Measurements from ENCODE around the gene HNRNPDL. TPM values are rescaled to one million over a fixed set of nuclear protein-coding genes. Genes with fewer than 3 reads are reported as not detected.
A peak's percentile ranks its signal among the peaks of the same experiment; 100 is the strongest.
"Not testable (repeated sequence)": the region's sequence is repeated elsewhere in the genome, so short reads cannot be mapped to it uniquely, and the experiment has no call there.

The HNRNPDL gene
- total and polyA plus RNA-seq, 4 experiments from 2014 or later, result 218 to 344 (median 300) TPM

DNA sequence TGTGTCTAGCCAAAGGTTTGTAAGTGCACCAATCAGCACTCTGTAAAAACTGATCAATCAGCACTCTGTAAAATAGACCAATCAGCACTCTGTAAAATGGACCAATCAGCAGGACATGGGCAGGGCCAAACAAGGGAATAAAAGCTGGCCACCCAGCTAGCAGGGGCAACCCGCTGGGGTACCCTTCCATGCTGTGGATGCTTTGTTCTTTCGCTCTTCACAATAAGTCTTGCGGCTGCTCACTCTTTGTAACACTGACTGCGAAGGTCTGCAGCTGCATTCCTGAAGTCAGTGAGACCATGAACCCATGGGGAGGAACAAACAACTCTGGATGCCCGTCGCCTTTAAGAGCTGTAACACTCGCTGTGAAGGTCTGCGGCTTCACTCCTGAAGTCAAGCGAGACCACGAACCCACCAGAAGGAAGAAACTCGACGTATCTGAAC is 14.3 kb downstream of the HNRNPDL start:
- H3K9me3 Mint-ChIP-seq, result peaks cover 0 to 4% (median 0%) of the 10 kb centered on the region in 8 donors
- POLR2A ChIA-PET (ENCODE audit: partially characterized antibody), result interaction anchor here (1.6 kb wide), 1 partner anchor 13 kb away, joined by 6 read pairs; no protein-coding TSS in a partner anchor
- intact Hi-C loops (cut with micrococcal nuclease), result no loop called here
- Histone ChIP-seq H3K9me3 (ENCODE audit: control insufficient read depth in 1 of 2, low read length in 2 of 2) (no peaks in the 10 kb centered on the region), H3K4me1 (ENCODE audit: insufficient read depth, low read length) (no peaks in the 10 kb centered on the region), H3K27me3 (ENCODE audit: insufficient read depth, low read length) (no peaks in the 10 kb centered on the region), H3K36me3 (ENCODE audit: insufficient read depth, low read length) (no peaks in the 10 kb centered on the region), H3K4me3 (ENCODE audit: low read length in 2 of 2) (no peak overlapping the region), H3K27ac (ENCODE audit: low read depth, low read length) (no peak overlapping the region)
- peaks cover 0 to 3% of the 10 kb centered on the region in 2 donors for H3K36me3 Mint-ChIP-seq
- H3K4me1 Mint-ChIP-seq, result peaks cover 0 to 3% (median 1%) of the 10 kb centered on the region in 4 donors
- no peak overlapping the region for H3K27ac Mint-ChIP-seq
- peak overlapping the region in 2 of 8 donors; percentile 37 to 39 for H3K4me3 Mint-ChIP-seq
- CTCF ChIA-PET (ENCODE audit: partially characterized antibody), result interaction anchor here (1.1 kb wide), 1 partner anchor 13 kb away, joined by 3 read pairs; no protein-coding TSS in a partner anchor
- peaks cover 6 to 10% of the 10 kb centered on the region in 2 donors for H3K27me3 Mint-ChIP-seq
- no peak for DNase-seq

DNA sequence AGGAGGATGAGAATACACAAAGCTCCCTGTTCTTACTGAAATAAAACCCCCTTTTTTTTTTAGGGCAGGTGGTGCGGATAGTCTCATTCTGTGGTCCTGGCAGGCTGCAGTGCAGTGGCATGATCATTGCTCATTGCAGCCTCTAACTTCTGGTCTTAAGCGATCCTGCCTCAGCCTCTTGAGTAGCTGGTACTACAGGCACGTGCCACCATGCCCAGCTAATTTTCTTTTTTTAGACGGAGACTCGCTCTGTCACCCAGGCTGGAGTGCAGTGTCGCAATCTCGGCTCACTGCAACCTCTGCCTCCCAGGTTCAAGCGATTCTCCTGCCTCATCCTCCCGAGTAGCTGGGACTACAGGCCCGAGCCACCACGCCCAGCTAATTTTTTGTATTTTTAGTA is 15.2 kb downstream of the HNRNPDL start:
- intact Hi-C loops (cut with micrococcal nuclease); H3K4me3 Mint-ChIP-seq; H3K36me3 Mint-ChIP-seq; H3K9me3 Mint-ChIP-seq; H3K36me3 ChIP-seq (ENCODE audit: insufficient read depth, low read length); H3K4me3 ChIP-seq (ENCODE audit: low read length in 2 of 2); H3K9me3 ChIP-seq (ENCODE audit: control insufficient read depth in 1 of 2, low read length in 2 of 2); H3K27me3 ChIP-seq (ENCODE audit: insufficient read depth, low read length); H3K27ac ChIP-seq (ENCODE audit: low read depth, low read length); H3K27ac Mint-ChIP-seq; H3K4me1 Mint-ChIP-seq; H3K4me1 ChIP-seq (ENCODE audit: insufficient read depth, low read length); DNase-seq: not testable (repeated sequence)
- H3K27me3 Mint-ChIP-seq, result peaks cover 6 to 10% of the 10 kb centered on the region in 2 donors
- POLR2A ChIA-PET (ENCODE audit: partially characterized antibody), result interaction anchor here (1.6 kb wide), 1 partner anchor 14 kb away, joined by 6 read pairs; no protein-coding TSS in a partner anchor
- CTCF ChIA-PET (ENCODE audit: partially characterized antibody), result interaction anchor here (1.1 to 1.4 kb wide), 2 partner anchors 14 to 15 kb away, joined by 3 to 4 read pairs; no protein-coding TSS in a partner anchor

DNA sequence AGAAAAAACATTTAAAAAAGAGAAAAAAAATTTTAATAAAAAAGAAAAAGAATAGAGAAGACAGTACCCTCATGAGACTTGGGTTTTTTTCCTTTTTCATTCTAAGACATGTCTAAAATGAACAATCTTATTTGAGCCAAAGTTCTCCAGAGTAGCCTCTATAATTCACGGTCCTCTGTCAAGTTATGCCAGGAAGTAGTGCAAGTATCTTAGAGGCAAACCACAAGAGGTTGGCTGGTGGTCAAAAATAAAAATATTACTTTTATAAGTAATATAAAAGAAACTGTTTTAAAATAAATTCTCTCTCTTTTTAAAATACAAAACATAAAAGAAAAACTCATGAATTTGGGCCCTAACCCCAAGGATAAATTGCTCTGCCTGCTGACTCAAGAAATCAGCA is 26.5 kb downstream of the HNRNPDL start:
- no peak for DNase-seq
- H3K36me3 Mint-ChIP-seq, result no peaks in the 10 kb centered on the region
- H3K36me3 ChIP-seq (ENCODE audit: insufficient read depth, low read length), result no peaks in the 10 kb centered on the region
- H3K9me3 Mint-ChIP-seq, result no peaks in the 10 kb centered on the region
- peaks cover 0 to 1% (median 0%) of the 10 kb centered on the region in 4 donors for H3K4me1 Mint-ChIP-seq
- CTCF ChIA-PET (ENCODE audit: partially characterized antibody), result no interaction called here
- POLR2A ChIA-PET (ENCODE audit: partially characterized antibody), result no interaction called here
- peaks cover 0 to 2% of the 10 kb centered on the region in 2 donors for H3K27me3 Mint-ChIP-seq
- H3K9me3 ChIP-seq (ENCODE audit: control insufficient read depth in 1 of 2, low read length in 2 of 2), result no peaks in the 10 kb centered on the region
- no peak overlapping the region for H3K4me3 Mint-ChIP-seq
- H3K27me3 ChIP-seq (ENCODE audit: insufficient read depth, low read length), result no peaks in the 10 kb centered on the region
- intact Hi-C loops (cut with micrococcal nuclease), result no loop called here
- H3K4me3 ChIP-seq (ENCODE audit: low read length in 2 of 2), result no peak overlapping the region
- H3K27ac ChIP-seq (ENCODE audit: low read depth, low read length), result no peak overlapping the region
- no peak overlapping the region for H3K27ac Mint-ChIP-seq
- H3K4me1 ChIP-seq (ENCODE audit: insufficient read depth, low read length), result no peaks in the 10 kb centered on the region

DNA sequence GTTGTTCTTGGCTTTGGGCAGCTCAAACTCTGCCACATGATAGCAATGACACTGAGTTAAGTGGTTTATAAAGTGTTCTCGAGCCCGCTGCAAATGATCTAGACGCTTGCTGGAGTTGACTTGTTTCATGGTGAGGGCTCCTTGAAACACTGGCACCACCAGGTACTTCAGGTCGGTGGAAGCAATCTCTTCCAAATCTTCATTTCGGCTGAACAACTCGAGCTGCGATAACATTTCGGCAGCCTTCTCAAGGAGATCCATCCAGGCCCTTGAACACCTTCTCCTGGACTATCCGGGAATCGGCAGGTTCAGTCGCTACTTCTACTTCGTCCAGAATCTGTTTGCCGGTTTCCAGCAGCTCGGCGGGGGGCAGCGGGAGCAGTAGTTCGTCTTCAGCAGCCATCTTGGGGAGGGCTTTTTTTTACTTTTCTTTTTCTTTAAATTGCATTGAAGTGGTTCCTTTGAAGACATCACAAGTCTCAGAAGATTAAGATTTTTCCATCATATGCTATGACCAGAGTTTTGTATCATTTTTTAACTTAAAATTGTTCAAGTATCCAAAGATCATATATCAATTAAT is 28.0 kb downstream of the HNRNPDL start:
- H3K4me3 Mint-ChIP-seq, result no peak overlapping the region
- peaks cover 0 to 1% (median 0%) of the 10 kb centered on the region in 4 donors for H3K4me1 Mint-ChIP-seq
- POLR2A ChIA-PET (ENCODE audit: partially characterized antibody), result interaction anchor here (1.1 kb wide), 1 partner anchor 27 kb away, joined by 4 read pairs; no protein-coding TSS in a partner anchor
- intact Hi-C loops (cut with micrococcal nuclease), result no loop called here
- peaks cover 0 to 6% of the 10 kb centered on the region in 2 donors for H3K27me3 Mint-ChIP-seq
- Histone ChIP-seq H3K4me1 (ENCODE audit: insufficient read depth, low read length) (no peaks in the 10 kb centered on the region), H3K27ac (ENCODE audit: low read depth, low read length) (no peak overlapping the region), H3K27me3 (ENCODE audit: insufficient read depth, low read length) (no peaks in the 10 kb centered on the region), H3K36me3 (ENCODE audit: insufficient read depth, low read length) (no peaks in the 10 kb centered on the region), H3K4me3 (ENCODE audit: low read length in 2 of 2) (no peak overlapping the region), H3K9me3 (ENCODE audit: control insufficient read depth in 1 of 2, low read length in 2 of 2) (no peaks in the 10 kb centered on the region)
- DNase-seq, result no peak
- H3K9me3 Mint-ChIP-seq, result no peaks in the 10 kb centered on the region
- H3K36me3 Mint-ChIP-seq, result no peaks in the 10 kb centered on the region
- CTCF ChIA-PET (ENCODE audit: partially characterized antibody), result no interaction called here
- no peak overlapping the region for H3K27ac Mint-ChIP-seq

DNA sequence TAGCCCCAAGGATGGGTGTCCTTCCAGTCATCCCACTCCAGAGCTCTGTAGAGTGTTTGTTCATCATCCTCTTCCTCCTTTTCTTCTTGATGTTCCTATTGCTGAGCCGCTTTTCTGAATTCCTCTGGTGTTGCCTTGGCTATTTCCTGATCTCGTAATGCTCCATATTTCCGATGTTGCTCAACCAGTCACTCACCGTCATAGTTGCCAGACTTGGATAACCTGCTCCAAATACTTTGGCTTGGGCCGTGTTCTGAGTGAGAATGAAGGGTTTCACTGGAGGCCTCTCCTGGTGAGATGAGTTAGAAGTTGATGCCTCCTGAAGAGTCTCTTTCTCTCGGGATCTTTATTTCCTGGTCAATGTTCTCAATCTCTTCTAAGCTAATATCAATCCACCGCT is 28.7 kb downstream of the HNRNPDL start:
- no peaks in the 10 kb centered on the region for H3K36me3 Mint-ChIP-seq
- no peak overlapping the region for H3K27ac ChIP-seq (ENCODE audit: low read depth, low read length)
- no peaks in the 10 kb centered on the region for H3K27me3 ChIP-seq (ENCODE audit: insufficient read depth, low read length)
- H3K27ac Mint-ChIP-seq, result no peak overlapping the region
- no peaks in the 10 kb centered on the region for H3K4me1 ChIP-seq (ENCODE audit: insufficient read depth, low read length)
- H3K4me3 Mint-ChIP-seq, result no peak overlapping the region
- POLR2A ChIA-PET (ENCODE audit: partially characterized antibody), result interaction anchor here (1.1 kb wide), 1 partner anchor 28 kb away, joined by 4 read pairs; no protein-coding TSS in a partner anchor
- H3K9me3 ChIP-seq (ENCODE audit: control insufficient read depth in 1 of 2, low read length in 2 of 2), result no peaks in the 10 kb centered on the region
- no peak overlapping the region for H3K4me3 ChIP-seq (ENCODE audit: low read length in 2 of 2)
- CTCF ChIA-PET (ENCODE audit: partially characterized antibody), result no interaction called here
- no peak for DNase-seq
- intact Hi-C loops (cut with micrococcal nuclease), result no loop called here
- no peaks in the 10 kb centered on the region for H3K36me3 ChIP-seq (ENCODE audit: insufficient read depth, low read length)
- peaks cover 0 to 6% of the 10 kb centered on the region in 2 donors for H3K27me3 Mint-ChIP-seq
- H3K9me3 Mint-ChIP-seq, result no peaks in the 10 kb centered on the region
- H3K4me1 Mint-ChIP-seq, result peaks cover 0 to 1% (median 0%) of the 10 kb centered on the region in 4 donors

DNA sequence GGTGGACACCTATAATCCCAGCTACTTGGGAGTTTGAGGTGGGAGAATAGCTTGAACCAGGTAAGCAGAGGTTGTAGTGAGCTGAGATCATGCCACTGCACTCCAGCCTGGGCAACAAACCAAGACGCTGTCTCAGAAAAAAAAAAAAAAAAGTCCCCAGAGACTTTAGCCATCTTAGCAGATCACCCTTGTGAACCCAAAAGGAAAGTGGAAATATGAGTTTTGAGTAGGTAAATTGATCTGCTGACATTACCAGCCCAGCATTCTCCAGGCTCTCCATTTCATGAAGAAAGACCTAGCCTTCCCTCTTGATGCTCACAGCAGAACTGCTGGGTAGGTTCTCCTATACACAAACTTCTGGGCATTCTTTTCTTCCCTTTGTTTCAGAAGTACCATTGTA is 32.0 kb downstream of the HNRNPDL start:
- no peaks in the 10 kb centered on the region for H3K9me3 Mint-ChIP-seq
- POLR2A ChIA-PET (ENCODE audit: partially characterized antibody), result no interaction called here
- H3K27ac Mint-ChIP-seq, result no peak overlapping the region

DNA sequence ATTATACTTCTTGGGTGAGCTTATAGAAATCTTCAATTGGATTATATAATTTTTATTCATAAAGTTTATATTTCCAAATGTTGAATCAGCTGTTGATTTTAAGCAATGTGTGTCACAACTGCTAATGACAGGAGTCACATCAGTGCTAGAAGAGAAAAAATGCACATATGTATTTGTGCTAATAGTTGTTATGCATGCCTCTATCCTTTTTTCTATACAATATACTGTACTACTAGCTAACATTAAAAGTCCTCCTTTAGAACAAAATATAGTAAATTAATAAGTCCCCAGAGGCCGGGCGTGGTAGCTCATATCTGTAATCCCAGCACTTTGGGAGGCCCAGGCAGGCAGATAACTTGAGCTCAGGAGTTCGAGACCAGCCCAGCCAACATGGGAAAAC is 32.7 kb downstream of the HNRNPDL start:
- POLR2A ChIA-PET (ENCODE audit: partially characterized antibody), result interaction anchor here (0.9 kb wide), 1 partner anchor 26 kb away, joined by 5 read pairs; no protein-coding TSS in a partner anchor
- Mint-ChIP-seq H3K4me3 (no peak overlapping the region), H3K27me3 (peaks cover 2 to 10% of the 10 kb centered on the region in 2 donors), H3K36me3 (no peaks in the 10 kb centered on the region), H3K4me1 (no peaks in the 10 kb centered on the region), H3K9me3 (no peaks in the 10 kb centered on the region), H3K27ac (no peak overlapping the region)
- no peaks in the 10 kb centered on the region for H3K4me1 ChIP-seq (ENCODE audit: insufficient read depth, low read length)
- intact Hi-C loops (cut with micrococcal nuclease), result no loop called here
- CTCF ChIA-PET (ENCODE audit: partially characterized antibody), result interaction anchor here (0.6 to 0.9 kb wide), 4 partner anchors 37 to 548 kb away, joined by 3 to 4 read pairs (median 3); no protein-coding TSS in a partner anchor
- H3K36me3 ChIP-seq (ENCODE audit: insufficient read depth, low read length), result no peaks in the 10 kb centered on the region
- H3K27ac ChIP-seq (ENCODE audit: low read depth, low read length), result no peak overlapping the region
- H3K27me3 ChIP-seq (ENCODE audit: insufficient read depth, low read length), result no peaks in the 10 kb centered on the region
- DNase-seq, result no peak
- no peak overlapping the region for H3K4me3 ChIP-seq (ENCODE audit: low read length in 2 of 2)
- H3K9me3 ChIP-seq (ENCODE audit: control insufficient read depth in 1 of 2, low read length in 2 of 2), result no peaks in the 10 kb centered on the region

More for the DNA sequence above, 32.0 kb downstream of the HNRNPDL start:
- Histone ChIP-seq H3K9me3 (ENCODE audit: control insufficient read depth in 1 of 2, low read length in 2 of 2) (no peaks in the 10 kb centered on the region), H3K36me3 (ENCODE audit: insufficient read depth, low read length) (no peaks in the 10 kb centered on the region), H3K27ac (ENCODE audit: low read depth, low read length) (no peak overlapping the region), H3K27me3 (ENCODE audit: insufficient read depth, low read length) (no peaks in the 10 kb centered on the region), H3K4me1 (ENCODE audit: insufficient read depth, low read length) (no peaks in the 10 kb centered on the region), H3K4me3 (ENCODE audit: low read length in 2 of 2) (no peak overlapping the region)
- CTCF ChIA-PET (ENCODE audit: partially characterized antibody), result interaction anchor here (0.9 kb wide), 1 partner anchor 38 kb away, joined by 4 read pairs; no protein-coding TSS in a partner anchor
- no peak for DNase-seq
- H3K27me3 Mint-ChIP-seq, result peaks cover 2 to 10% of the 10 kb centered on the region in 2 donors
- no peaks in the 10 kb centered on the region for H3K4me1 Mint-ChIP-seq
- no peak overlapping the region for H3K4me3 Mint-ChIP-seq
- no peaks in the 10 kb centered on the region for H3K36me3 Mint-ChIP-seq
- intact Hi-C loops (cut with micrococcal nuclease), result no loop called here

All from CD4-positive, alpha-beta memory T cell (primary cell).